Measurements from ENCODE around the gene WNT6. TPM values are rescaled to one million over a fixed set of nuclear protein-coding genes. Genes with fewer than 3 reads are reported as not detected.
A peak's percentile ranks its signal among the peaks of the same experiment; 100 is the strongest.
"Not testable (repeated sequence)": the region's sequence is repeated elsewhere in the genome, so short reads cannot be mapped to it uniquely, and the experiment has no call there.

Gene WNT6
- total RNA-seq, 2 experiments from 2014 or later, result not detected

DNA sequence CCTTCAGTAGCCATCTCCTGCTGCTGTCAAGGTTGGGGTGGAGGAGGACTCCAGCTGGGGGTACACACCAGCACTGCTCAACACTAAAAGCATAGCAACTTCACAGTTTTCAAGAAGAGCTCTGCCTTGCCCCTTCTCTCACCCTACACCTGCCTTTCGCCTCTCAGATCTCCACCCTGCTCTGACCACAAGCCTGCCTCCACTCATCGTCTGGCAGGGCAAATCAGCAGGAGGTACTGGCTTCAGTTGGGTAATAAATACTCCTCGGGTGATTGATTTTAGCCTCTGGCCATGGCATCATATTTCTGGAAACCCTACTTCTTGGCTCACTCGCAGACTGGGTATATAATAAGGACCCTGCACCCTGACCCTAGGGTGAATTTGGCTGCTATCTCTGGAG is 24.9 kb upstream of the WNT6 start:
- Mint-ChIP-seq H3K9me3 (no peaks in the 10 kb centered on the region), H3K27ac (no peak overlapping the region), H3K27me3 (peaks cover 44% of the 10 kb centered on the region), H3K4me1 (no peaks in the 10 kb centered on the region), H3K4me3 (no peak overlapping the region), H3K36me3 (ENCODE audit: low read depth) (no peaks in the 10 kb centered on the region)
- DNase-seq, result no peak
- POLR2A ChIA-PET, result no interaction called here
- CTCF ChIA-PET, result no interaction called here

- Mint-ChIP-seq H3K36me3 (ENCODE audit: low read depth) (no peaks in the 10 kb centered on the region), H3K4me1 (no peaks in the 10 kb centered on the region), H3K27me3 (peaks cover 49% of the 10 kb centered on the region), H3K9me3 (no peaks in the 10 kb centered on the region), H3K4me3 (no peak overlapping the region), H3K27ac (no peak overlapping the region)
- CTCF ChIA-PET, result interaction anchor here (2.8 kb wide), 1 partner anchor 10 kb away, joined by 9 read pairs; no protein-coding TSS in a partner anchor
- DNase-seq, result no peak
- POLR2A ChIA-PET, result no interaction called here
These were observed 22.1 kb upstream of the WNT6 start for GRCh38 chr2:218837495-218837894.

DNA sequence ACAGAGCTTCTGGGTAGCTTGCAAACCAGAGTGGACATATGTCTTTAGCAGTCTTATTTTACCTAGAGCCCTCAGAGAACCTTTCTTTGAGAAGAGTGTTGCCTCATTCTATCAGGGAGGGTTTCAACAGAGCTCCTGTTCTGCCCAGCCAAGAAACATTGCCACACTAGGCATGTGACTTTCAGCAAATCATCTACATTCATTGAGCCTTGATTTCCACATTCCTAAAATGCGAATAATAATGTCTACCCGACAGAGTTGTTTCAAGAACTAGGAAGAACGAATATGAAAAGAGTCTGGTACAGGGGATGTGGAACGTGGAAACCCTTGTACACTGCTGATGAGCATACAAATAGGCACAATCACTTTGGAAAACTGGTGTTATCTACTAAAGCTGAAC is 20.2 kb upstream of the WNT6 start:
- CTCF ChIA-PET, result interaction anchor here (2.8 kb wide), 1 partner anchor 8 kb away, joined by 9 read pairs; no protein-coding TSS in a partner anchor
- no peak for DNase-seq
- Mint-ChIP-seq H3K4me1 (no peaks in the 10 kb centered on the region), H3K4me3 (no peak overlapping the region), H3K36me3 (ENCODE audit: low read depth) (no peaks in the 10 kb centered on the region), H3K27me3 (peaks cover 42% of the 10 kb centered on the region), H3K27ac (no peak overlapping the region), H3K9me3 (no peaks in the 10 kb centered on the region)
- POLR2A ChIA-PET, result interaction anchor here (0.6 kb wide), 1 partner anchor 610 kb away, joined by 3 read pairs; no protein-coding TSS in a partner anchor

- Mint-ChIP-seq H3K27ac (no peak overlapping the region), H3K9me3 (no peaks in the 10 kb centered on the region), H3K27me3 (peaks cover 40% of the 10 kb centered on the region), H3K4me3 (no peak overlapping the region), H3K4me1 (no peaks in the 10 kb centered on the region), H3K36me3 (ENCODE audit: low read depth) (no peaks in the 10 kb centered on the region)
- no peak for DNase-seq
- POLR2A ChIA-PET, result interaction anchor here (0.6 kb wide), 1 partner anchor 609 kb away, joined by 3 read pairs; no protein-coding TSS in a partner anchor
- CTCF ChIA-PET, result no interaction called here
These were observed 19.7 kb upstream of the WNT6 start for GRCh38 chr2:218839888-218840287.

GRCh38 chr2:218844334-218844733 is 15.3 kb upstream of the WNT6 start:
- H3K36me3 Mint-ChIP-seq (ENCODE audit: low read depth); H3K9me3 Mint-ChIP-seq; H3K4me3 Mint-ChIP-seq; H3K4me1 Mint-ChIP-seq; POLR2A ChIA-PET; CTCF ChIA-PET; H3K27ac Mint-ChIP-seq; DNase-seq: not testable (repeated sequence)
- H3K27me3 Mint-ChIP-seq, result peaks cover 18% of the 10 kb centered on the region

DNA sequence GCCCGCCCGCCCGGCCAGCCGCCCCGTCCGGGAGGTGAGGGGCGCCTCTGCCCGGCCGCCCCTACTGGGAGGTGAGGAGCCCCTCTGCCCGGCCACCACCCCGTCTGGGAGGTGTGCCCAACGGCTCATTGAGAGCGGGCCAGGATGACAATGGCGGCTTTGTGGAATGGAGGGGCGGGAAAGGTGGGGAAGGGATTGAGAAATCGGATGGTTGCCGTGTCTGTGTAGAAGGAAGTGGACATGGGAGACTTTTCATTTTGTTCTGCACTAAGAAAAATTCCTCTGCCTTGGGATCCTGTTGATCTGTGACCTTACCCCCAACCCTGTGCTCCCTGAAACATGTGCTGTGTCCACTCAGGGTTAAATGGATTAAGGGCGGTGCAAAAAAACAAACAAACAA is 12.6 kb upstream of the WNT6 start:
- not testable (repeated sequence) for H3K4me1 Mint-ChIP-seq; H3K4me3 Mint-ChIP-seq; H3K27me3 Mint-ChIP-seq; H3K9me3 Mint-ChIP-seq; H3K36me3 Mint-ChIP-seq (ENCODE audit: low read depth); H3K27ac Mint-ChIP-seq; DNase-seq
- POLR2A ChIA-PET, result interaction anchor here (0.6 to 1.2 kb wide), 4 partner anchors 116 to 188 kb away, joined by 3 to 5 read pairs (median 4); partner anchors contain the start of genes BCS1L and ZNF142
- CTCF ChIA-PET, result interaction anchor here (0.5 to 2.9 kb wide), 30 partner anchors 9 to 577 kb away, joined by 3 to 74 read pairs (median 3); partner anchors contain the start of genes AAMP, BCS1L, PNKD and TTLL4

GRCh38 chr2:218849721-218850120 is 9.9 kb upstream of the WNT6 start:
- CTCF ChIA-PET, result interaction anchor here (1.0 to 3.2 kb wide), 3 partner anchors 49 to 191 kb away, joined by 3 to 74 read pairs (median 39); partner anchors contain the start of genes BCS1L and ZNF142

DNA sequence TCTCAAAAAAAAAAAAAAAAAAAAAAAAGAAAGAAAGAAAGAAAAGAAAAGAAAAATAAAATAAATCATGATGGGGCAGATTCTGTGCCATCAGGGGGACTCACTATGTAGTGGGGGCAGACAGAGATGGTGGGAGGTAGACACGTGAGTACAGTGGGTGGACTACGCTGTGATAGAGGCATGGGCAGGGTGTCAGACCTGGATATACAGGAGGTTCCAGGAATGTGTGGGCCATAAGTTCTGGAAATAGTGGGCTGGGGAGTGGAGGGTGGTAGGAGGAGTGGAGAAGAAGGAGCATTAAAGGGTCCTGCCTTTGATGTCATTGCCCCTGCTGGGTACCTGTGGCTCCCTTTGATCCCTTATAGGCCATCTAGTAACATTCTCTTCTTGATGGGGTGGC is 8.8 kb upstream of the WNT6 start:
- no peak for DNase-seq
- Mint-ChIP-seq H3K27me3 (peaks cover 33% of the 10 kb centered on the region), H3K4me1 (no peaks in the 10 kb centered on the region), H3K27ac (no peak overlapping the region), H3K36me3 (ENCODE audit: low read depth) (no peaks in the 10 kb centered on the region), H3K4me3 (no peak overlapping the region), H3K9me3 (no peaks in the 10 kb centered on the region)
- ChIA-PET CTCF (interaction anchor here (0.8 to 3.2 kb wide), 8 partner anchors 47 to 192 kb away, joined by 3 to 39 read pairs (median 4); partner anchors contain the start of genes BCS1L and ZNF142), POLR2A (no interaction called here)

More at GRCh38 chr2:218849721-218850120, 9.9 kb upstream of the WNT6 start:
- DNase-seq, result no peak
- Mint-ChIP-seq H3K27me3 (peaks cover 23% of the 10 kb centered on the region), H3K4me1 (no peaks in the 10 kb centered on the region), H3K9me3 (no peaks in the 10 kb centered on the region), H3K36me3 (ENCODE audit: low read depth) (no peaks in the 10 kb centered on the region), H3K27ac (no peak overlapping the region), H3K4me3 (no peak overlapping the region)
- POLR2A ChIA-PET, result no interaction called here

DNA sequence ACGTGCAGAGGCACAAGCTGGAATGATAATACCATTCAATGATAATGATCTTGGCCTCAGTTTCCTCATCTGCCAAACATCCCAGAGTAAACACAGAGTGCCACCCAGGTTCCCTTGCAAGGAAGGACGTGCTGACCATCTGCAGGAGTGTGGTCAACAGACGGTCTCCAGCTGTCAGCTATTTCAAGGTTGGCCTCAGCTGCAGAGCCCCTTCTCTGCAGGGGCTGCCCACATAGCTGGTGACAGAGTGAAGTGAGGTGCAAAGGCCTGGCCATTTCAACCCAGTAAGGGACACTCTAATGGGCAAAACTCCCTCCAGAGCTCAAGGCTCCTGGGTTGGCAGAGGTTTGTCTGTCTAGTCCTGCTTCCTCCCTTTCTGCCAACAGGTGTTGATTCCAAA is 8.3 kb upstream of the WNT6 start:
- Mint-ChIP-seq H3K4me1 (no peaks in the 10 kb centered on the region), H3K36me3 (ENCODE audit: low read depth) (no peaks in the 10 kb centered on the region), H3K4me3 (no peak overlapping the region), H3K27me3 (peaks cover 38% of the 10 kb centered on the region), H3K9me3 (no peaks in the 10 kb centered on the region), H3K27ac (no peak overlapping the region)
- POLR2A ChIA-PET, result interaction anchor here (0.6 kb wide), 1 partner anchor 253 kb away, joined by 3 read pairs; no protein-coding TSS in a partner anchor
- DNase-seq, result no peak
- CTCF ChIA-PET, result interaction anchor here (0.9 to 3.2 kb wide), 5 partner anchors 47 to 192 kb away, joined by 4 to 39 read pairs (median 7); partner anchors contain the start of genes BCS1L and ZNF142

- Mint-ChIP-seq H3K9me3 (no peaks in the 10 kb centered on the region), H3K27me3 (peaks cover 55% of the 10 kb centered on the region), H3K36me3 (ENCODE audit: low read depth) (no peaks in the 10 kb centered on the region), H3K4me3 (no peak overlapping the region), H3K27ac (no peak overlapping the region), H3K4me1 (no peaks in the 10 kb centered on the region)
- peak; percentile 65 for DNase-seq
- ChIA-PET CTCF (interaction anchor here (0.6 to 3.2 kb wide), 14 partner anchors 10 to 306 kb away, joined by 3 to 39 read pairs (median 4); partner anchors contain the start of genes BCS1L and ZNF142), POLR2A (interaction anchor here (1.5 kb wide), 1 partner anchor 45 kb away, joined by 5 read pairs; no protein-coding TSS in a partner anchor)
These were observed 6.5 kb upstream of the WNT6 start for GRCh38 chr2:218852911-218853667.

DNA sequence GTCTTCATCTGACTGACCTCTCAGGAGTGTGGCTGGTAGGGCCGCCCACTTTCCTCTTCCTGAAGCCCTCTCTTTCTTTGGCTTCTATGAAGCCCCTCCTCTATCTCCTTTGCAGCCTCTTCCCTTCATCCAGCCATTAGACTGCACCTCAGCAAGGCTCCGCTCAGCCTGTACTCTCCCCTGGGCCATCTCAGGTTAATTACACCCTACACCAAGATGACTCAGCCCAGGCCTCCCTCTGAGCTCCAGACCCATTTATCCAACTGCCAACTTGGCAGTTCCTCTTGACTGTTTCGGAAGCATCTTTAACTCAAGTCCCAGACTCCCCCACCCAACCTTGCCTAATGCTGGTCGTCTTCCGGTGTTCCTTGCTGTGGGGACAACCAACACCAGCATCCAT is 5.8 kb upstream of the WNT6 start:
- no peak for DNase-seq
- H3K36me3 Mint-ChIP-seq (ENCODE audit: low read depth), result no peaks in the 10 kb centered on the region
- no peak overlapping the region for H3K4me3 Mint-ChIP-seq
- H3K9me3 Mint-ChIP-seq, result no peaks in the 10 kb centered on the region
- H3K4me1 Mint-ChIP-seq, result no peaks in the 10 kb centered on the region
- POLR2A ChIA-PET, result interaction anchor here (1.5 kb wide), 1 partner anchor 44 kb away, joined by 5 read pairs; no protein-coding TSS in a partner anchor
- H3K27me3 Mint-ChIP-seq, result peaks cover 62% of the 10 kb centered on the region
- H3K27ac Mint-ChIP-seq, result no peak overlapping the region
- CTCF ChIA-PET, result interaction anchor here (0.6 to 3.0 kb wide), 3 partner anchors 9 to 123 kb away, joined by 3 to 16 read pairs (median 4); no protein-coding TSS in a partner anchor

DNA sequence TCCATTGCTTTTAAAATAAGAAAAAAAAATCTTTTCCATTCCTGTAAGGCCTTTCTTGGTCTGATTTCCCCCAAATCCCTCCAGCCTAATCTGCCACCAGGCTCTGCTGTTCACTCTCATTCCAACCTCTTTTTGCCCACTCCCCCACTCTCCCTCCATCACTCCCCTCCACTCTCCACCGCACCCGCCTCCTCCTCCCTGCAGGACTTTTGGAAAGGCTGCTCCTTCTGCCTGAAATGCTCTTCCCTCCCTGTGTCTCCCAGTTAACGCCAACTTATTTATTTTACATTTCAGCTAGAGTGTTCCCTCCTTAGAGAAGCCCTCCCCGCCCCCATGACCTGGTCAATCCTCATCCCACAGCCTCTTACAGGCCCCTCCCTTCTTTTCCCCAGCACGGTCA is 4.7 kb upstream of the WNT6 start:
- ChIA-PET POLR2A (no interaction called here), CTCF (interaction anchor here (0.8 to 3.0 kb wide), 3 partner anchors 22 to 127 kb away, joined by 3 to 16 read pairs (median 3); no protein-coding TSS in a partner anchor)
- Mint-ChIP-seq H3K4me1 (no peaks in the 10 kb centered on the region), H3K27ac (no peak overlapping the region), H3K9me3 (no peaks in the 10 kb centered on the region), H3K4me3 (no peak overlapping the region), H3K27me3 (peaks cover 67% of the 10 kb centered on the region), H3K36me3 (ENCODE audit: low read depth) (no peaks in the 10 kb centered on the region)
- DNase-seq, result no peak
